OCI-LY3 (cell line): ENCODE measurements around the gene PEAK1.

ENCODE experiments used
- CTCF ChIP-seq: fragments of 200-600, 300-600 bp; sonication (generic); IDR thresholded peaks from 2 replicates; pipeline ENCODE4 v1.5.1; 2014; ENCODE audit warnings: antibody characterized with exemption, low read length, low read depth
- EZH2phosphoT487 ChIP-seq: fragments of 200-600 bp; shearing (Covaris generic); IDR thresholded peaks from 2 replicates; pipeline ENCODE4 v1.6.1; 2018; ENCODE audit warnings: antibody characterized with exemption, mixed run types, low read depth

- TF ChIP-seq CTCF (no peak), EZH2phosphoT487 (no peak)
Measured at GRCh38 chr15:77437264-77437663, 17.4 kb upstream of the PEAK1 start.
